Stimulated activated memory B cell treated with anti-CD40 and anti-IgM and Interleukin-4, amounts not matched to agents 10 μg/mL and 1 μg/mL and 100 μg/mL, for 72 hours (primary cell): ENCODE data around the gene USH2A.
A peak's percentile ranks its signal among the peaks of the same experiment; 100 is the strongest.

ENCODE experiments used
- ATAC-seq: fragments of 150-1000 bp; cut with Tn5 transposase; 2 replicates; pipeline ENCODE4 v1.10.0; 2021
- H3K27ac Mint-ChIP-seq: one replicate; pipeline ENCODE4 v1.8.0; 2022; ENCODE audit warnings: mild to moderate bottlenecking, mixed read lengths
- H3K27me3 Mint-ChIP-seq: one replicate; pipeline ENCODE4 v1.8.0; 2022; ENCODE audit warnings: mixed read lengths
- H3K36me3 Mint-ChIP-seq: one replicate; pipeline ENCODE4 v1.8.0; 2022; ENCODE audit warnings: mixed read lengths
- H3K4me1 Mint-ChIP-seq: one replicate; pipeline ENCODE4 v1.8.0; 2022; ENCODE audit warnings: mixed read lengths
- H3K4me3 Mint-ChIP-seq: one replicate; pipeline ENCODE4 v1.8.0; 2022; ENCODE audit warnings: mild to moderate bottlenecking, moderate library complexity, mixed read lengths
- H3K9me3 Mint-ChIP-seq: one replicate; pipeline ENCODE4 v1.8.0; 2022; ENCODE audit warnings: mixed read lengths

The USH2A gene

GRCh38 chr1:216114180-216114579, 309.1 kb downstream of the USH2A start:
- no peak for ATAC-seq
- Mint-ChIP-seq H3K4me1 (no peaks in the 10 kb centered on the region), H3K27me3 (no peaks in the 10 kb centered on the region), H3K9me3 (no peaks in the 10 kb centered on the region), H3K36me3 (no peaks in the 10 kb centered on the region), H3K4me3 (no peak overlapping the region), H3K27ac (no peak overlapping the region)

GRCh38 chr1:216113181-216113580, 310.1 kb downstream of the USH2A start:
- ATAC-seq: no peak
- Mint-ChIP-seq H3K36me3 (no peaks in the 10 kb centered on the region), H3K27ac (no peak overlapping the region), H3K4me1 (no peaks in the 10 kb centered on the region), H3K4me3 (no peak overlapping the region), H3K9me3 (no peaks in the 10 kb centered on the region), H3K27me3 (no peaks in the 10 kb centered on the region)

GRCh38 chr1:216111842-216112241, 311.4 kb downstream of the USH2A start:
- H3K4me1 Mint-ChIP-seq: no peaks in the 10 kb centered on the region
- H3K27ac Mint-ChIP-seq: no peak overlapping the region
- H3K9me3 Mint-ChIP-seq: no peaks in the 10 kb centered on the region
- no peaks in the 10 kb centered on the region for H3K27me3 Mint-ChIP-seq
- ATAC-seq: no peak
- H3K4me3 Mint-ChIP-seq: no peak overlapping the region
- no peaks in the 10 kb centered on the region for H3K36me3 Mint-ChIP-seq

- Mint-ChIP-seq H3K4me3 (no peak overlapping the region), H3K9me3 (peaks cover 3% of the 10 kb centered on the region), H3K4me1 (no peaks in the 10 kb centered on the region), H3K27ac (no peak overlapping the region), H3K36me3 (no peaks in the 10 kb centered on the region), H3K27me3 (no peaks in the 10 kb centered on the region)
- no peak for ATAC-seq
These were observed 327.8 kb downstream of the USH2A start for GRCh38 chr1:216095400-216095799.

GRCh38 chr1:216090556-216090955, 332.7 kb downstream of the USH2A start:
- Mint-ChIP-seq H3K36me3 (no peaks in the 10 kb centered on the region), H3K9me3 (no peaks in the 10 kb centered on the region), H3K4me1 (no peaks in the 10 kb centered on the region), H3K27me3 (no peaks in the 10 kb centered on the region), H3K27ac (no peak overlapping the region), H3K4me3 (no peak overlapping the region)
- ATAC-seq: no peak

- Mint-ChIP-seq H3K4me1 (no peaks in the 10 kb centered on the region), H3K9me3 (peaks cover 2% of the 10 kb centered on the region), H3K36me3 (no peaks in the 10 kb centered on the region), H3K27me3 (no peaks in the 10 kb centered on the region), H3K27ac (no peak overlapping the region), H3K4me3 (no peak overlapping the region)
- no peak for ATAC-seq
These were observed 336.6 kb downstream of the USH2A start for GRCh38 chr1:216086678-216087077.

GRCh38 chr1:216081445-216081844, 341.8 kb downstream of the USH2A start:
- Mint-ChIP-seq H3K4me3 (no peak overlapping the region), H3K27ac (no peak overlapping the region), H3K9me3 (peaks cover 2% of the 10 kb centered on the region), H3K27me3 (no peaks in the 10 kb centered on the region), H3K4me1 (no peaks in the 10 kb centered on the region), H3K36me3 (no peaks in the 10 kb centered on the region)
- no peak for ATAC-seq

GRCh38 chr1:216076751-216077150, 346.5 kb downstream of the USH2A start:
- Mint-ChIP-seq H3K4me1 (no peaks in the 10 kb centered on the region), H3K27me3 (no peaks in the 10 kb centered on the region), H3K4me3 (no peak overlapping the region), H3K9me3 (no peaks in the 10 kb centered on the region), H3K27ac (no peak overlapping the region), H3K36me3 (no peaks in the 10 kb centered on the region)
- ATAC-seq: no peak

GRCh38 chr1:216075339-216075738, 347.9 kb downstream of the USH2A start:
- Mint-ChIP-seq H3K27me3 (no peaks in the 10 kb centered on the region), H3K4me3 (no peak overlapping the region), H3K27ac (no peak overlapping the region), H3K9me3 (no peaks in the 10 kb centered on the region), H3K36me3 (no peaks in the 10 kb centered on the region), H3K4me1 (no peaks in the 10 kb centered on the region)
- peak; percentile 54 for ATAC-seq

- H3K27ac Mint-ChIP-seq: no peak overlapping the region
- ATAC-seq: no peak
- H3K4me1 Mint-ChIP-seq: no peaks in the 10 kb centered on the region
- no peaks in the 10 kb centered on the region for H3K9me3 Mint-ChIP-seq
- H3K36me3 Mint-ChIP-seq: no peaks in the 10 kb centered on the region
- H3K4me3 Mint-ChIP-seq: no peak overlapping the region
- H3K27me3 Mint-ChIP-seq: no peaks in the 10 kb centered on the region
These were observed 349.3 kb downstream of the USH2A start for GRCh38 chr1:216073793-216074595.

GRCh38 chr1:216071262-216071661, 352.0 kb downstream of the USH2A start:
- Mint-ChIP-seq H3K4me3 (no peak overlapping the region), H3K36me3 (no peaks in the 10 kb centered on the region), H3K27ac (no peak overlapping the region), H3K9me3 (peaks cover 2% of the 10 kb centered on the region), H3K27me3 (no peaks in the 10 kb centered on the region), H3K4me1 (no peaks in the 10 kb centered on the region)
- ATAC-seq: no peak

GRCh38 chr1:216064643-216065042, 358.6 kb downstream of the USH2A start:
- no peaks in the 10 kb centered on the region for H3K4me1 Mint-ChIP-seq
- H3K9me3 Mint-ChIP-seq: peaks cover 2% of the 10 kb centered on the region
- ATAC-seq: peak; percentile 26
- H3K27me3 Mint-ChIP-seq: peaks cover 10% of the 10 kb centered on the region
- no peaks in the 10 kb centered on the region for H3K36me3 Mint-ChIP-seq
- no peak overlapping the region for H3K4me3 Mint-ChIP-seq
- H3K27ac Mint-ChIP-seq: no peak overlapping the region

- Mint-ChIP-seq H3K27me3 (peaks cover 10% of the 10 kb centered on the region), H3K27ac (no peak overlapping the region), H3K4me3 (no peak overlapping the region), H3K9me3 (no peaks in the 10 kb centered on the region), H3K36me3 (no peaks in the 10 kb centered on the region), H3K4me1 (no peaks in the 10 kb centered on the region)
- no peak for ATAC-seq
These were observed 365.3 kb downstream of the USH2A start for GRCh38 chr1:216057947-216058346.

GRCh38 chr1:216057063-216057462, 366.2 kb downstream of the USH2A start:
- H3K4me3 Mint-ChIP-seq: no peak overlapping the region
- no peak for ATAC-seq
- H3K27me3 Mint-ChIP-seq: peaks cover 5% of the 10 kb centered on the region
- no peaks in the 10 kb centered on the region for H3K36me3 Mint-ChIP-seq
- H3K4me1 Mint-ChIP-seq: no peaks in the 10 kb centered on the region
- H3K9me3 Mint-ChIP-seq: no peaks in the 10 kb centered on the region
- no peak overlapping the region for H3K27ac Mint-ChIP-seq

GRCh38 chr1:216055004-216055403, 368.2 kb downstream of the USH2A start:
- H3K9me3 Mint-ChIP-seq: peaks cover 4% of the 10 kb centered on the region
- H3K27me3 Mint-ChIP-seq: no peaks in the 10 kb centered on the region
- H3K27ac Mint-ChIP-seq: no peak overlapping the region
- ATAC-seq: no peak
- no peak overlapping the region for H3K4me3 Mint-ChIP-seq
- no peaks in the 10 kb centered on the region for H3K4me1 Mint-ChIP-seq
- no peaks in the 10 kb centered on the region for H3K36me3 Mint-ChIP-seq

- Mint-ChIP-seq H3K27ac (no peak overlapping the region), H3K4me1 (no peaks in the 10 kb centered on the region), H3K36me3 (no peaks in the 10 kb centered on the region), H3K4me3 (no peak overlapping the region), H3K27me3 (no peaks in the 10 kb centered on the region), H3K9me3 (peaks cover 4% of the 10 kb centered on the region)
- no peak for ATAC-seq
These were observed 368.6 kb downstream of the USH2A start for GRCh38 chr1:216054600-216054999.
